Measurements from ENCODE around the gene PCSK7. TPM values are rescaled to one million over a fixed set of nuclear protein-coding genes. Genes with fewer than 3 reads are reported as not detected.

The PCSK7 gene
- total RNA-seq, 4 donors from 2014 or later: 28.7 to 53.3 (median 45.0) TPM

DNA sequence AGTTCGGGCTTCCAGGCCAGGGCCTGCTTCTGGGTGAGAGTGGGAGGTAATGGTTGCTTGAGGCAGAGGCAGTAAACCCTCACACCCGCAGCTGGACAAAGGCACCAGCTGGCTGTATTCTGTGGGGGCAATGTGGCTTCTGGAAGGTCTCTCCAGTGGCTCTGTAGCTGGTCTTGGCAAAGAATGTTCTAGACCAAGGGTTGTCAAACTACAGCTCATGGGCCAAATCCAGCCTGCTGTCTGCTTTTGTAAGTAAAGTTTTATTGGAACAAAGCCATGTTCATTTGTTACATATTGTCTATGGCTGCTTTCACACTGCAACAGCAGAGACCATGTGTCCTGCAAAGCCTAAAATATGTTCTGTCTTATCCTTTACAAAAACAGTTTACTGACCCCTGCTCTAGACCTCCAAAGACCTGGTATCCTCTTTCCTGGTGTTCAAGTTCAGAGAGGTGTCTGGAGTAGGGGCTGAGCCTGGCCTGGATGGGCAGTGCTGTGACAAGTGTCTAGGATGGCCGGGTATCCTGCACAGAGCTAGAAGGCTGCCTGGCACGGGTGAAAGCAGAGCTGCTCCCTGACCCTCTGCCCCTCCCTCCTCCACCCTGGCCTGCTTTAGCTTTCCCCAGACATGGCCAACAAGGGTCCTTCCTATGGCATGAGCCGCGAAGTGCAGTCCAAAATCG lies 29.3 kb downstream of the PCSK7 start:
- no peak for DNase-seq
- 73 to 83% methylated on average over 3 to 4 of the region's 7 CpGs for WGBS, 2 donors
- Histone ChIP-seq H3K27ac (peak overlapping the region; percentile 72 to 93 (median 88)), H3K36me3 (peaks cover 0 to 30% (median 17%) of the 10 kb centered on the region in 3 donors), H3K9me3 (no peaks in the 10 kb centered on the region), H3K4me1 (peaks cover 9 to 48% (median 12%) of the 10 kb centered on the region in 3 donors), H3K27me3 (no peaks in the 10 kb centered on the region), H3K4me3 (peak overlapping the region; percentile 27 to 66 (median 51))
- intact Hi-C loops (cut with DNase I): no loop called here
- TF ChIP-seq, protein P1, sequence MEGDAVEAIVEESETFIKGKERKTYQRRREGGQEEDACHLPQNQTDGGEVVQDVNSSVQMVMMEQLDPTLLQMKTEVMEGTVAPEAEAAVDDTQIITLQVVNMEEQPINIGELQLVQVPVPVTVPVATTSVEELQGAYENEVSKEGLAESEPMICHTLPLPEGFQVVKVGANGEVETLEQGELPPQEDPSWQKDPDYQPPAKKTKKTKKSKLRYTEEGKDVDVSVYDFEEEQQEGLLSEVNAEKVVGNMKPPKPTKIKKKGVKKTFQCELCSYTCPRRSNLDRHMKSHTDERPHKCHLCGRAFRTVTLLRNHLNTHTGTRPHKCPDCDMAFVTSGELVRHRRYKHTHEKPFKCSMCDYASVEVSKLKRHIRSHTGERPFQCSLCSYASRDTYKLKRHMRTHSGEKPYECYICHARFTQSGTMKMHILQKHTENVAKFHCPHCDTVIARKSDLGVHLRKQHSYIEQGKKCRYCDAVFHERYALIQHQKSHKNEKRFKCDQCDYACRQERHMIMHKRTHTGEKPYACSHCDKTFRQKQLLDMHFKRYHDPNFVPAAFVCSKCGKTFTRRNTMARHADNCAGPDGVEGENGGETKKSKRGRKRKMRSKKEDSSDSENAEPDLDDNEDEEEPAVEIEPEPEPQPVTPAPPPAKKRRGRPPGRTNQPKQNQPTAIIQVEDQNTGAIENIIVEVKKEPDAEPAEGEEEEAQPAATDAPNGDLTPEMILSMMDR (IDR thresholded peaks at IDR 0.05): no peak
- TF ChIP-seq POLR2A (IDR thresholded peaks at IDR 0.05): no peak

DNA sequence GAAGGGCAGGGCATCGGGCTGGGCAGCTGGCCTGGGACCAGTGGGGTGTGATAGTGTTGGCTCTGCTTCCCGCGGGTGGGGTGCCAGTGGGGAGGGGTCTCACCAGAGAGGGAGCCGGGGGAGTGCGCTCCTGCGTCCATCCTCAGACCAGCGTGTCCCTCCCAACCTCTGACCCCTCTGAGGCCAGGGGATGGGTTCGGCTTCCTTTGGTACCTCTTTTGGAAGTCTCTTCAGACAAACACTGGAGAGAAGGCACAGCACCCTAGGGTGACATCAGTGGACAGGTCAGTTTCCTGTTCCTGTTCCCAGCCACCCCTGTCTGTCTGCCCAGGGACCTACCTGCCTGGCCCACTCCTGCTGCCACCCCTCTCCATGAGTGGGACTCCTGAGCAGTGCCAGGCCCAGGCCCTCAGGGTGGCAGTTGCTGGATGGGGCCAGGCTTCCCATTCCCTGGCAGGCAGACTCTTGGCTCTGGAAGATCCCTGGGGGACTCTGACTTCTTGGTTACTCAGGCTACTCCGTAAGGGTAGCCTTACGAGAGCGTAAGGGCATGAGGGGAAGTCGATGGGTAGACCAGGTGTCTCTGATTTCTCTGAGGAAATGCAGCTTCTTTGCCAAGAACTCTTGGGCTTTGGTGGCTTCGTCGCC lies 30.1 kb downstream of the PCSK7 start:
- WGBS, 2 donors: 75 to 86% methylated on average over 5 to 6 of the region's 14 CpGs
- Histone ChIP-seq H3K27me3 (no peaks in the 10 kb centered on the region), H3K4me3 (peak overlapping the region; percentile 27 to 66 (median 51)), H3K4me1 (peaks cover 12 to 55% (median 14%) of the 10 kb centered on the region in 3 donors), H3K36me3 (peaks cover 0 to 30% (median 17%) of the 10 kb centered on the region in 3 donors), H3K27ac (peak overlapping the region; percentile 72 to 93 (median 88)), H3K9me3 (no peaks in the 10 kb centered on the region)
- DNase-seq: no peak
- intact Hi-C loops (cut with DNase I): no loop called here
- TF ChIP-seq POLR2A (IDR thresholded peaks at IDR 0.05): no peak
- TF ChIP-seq, protein P1 (IDR thresholded peaks at IDR 0.05): no peak

DNA sequence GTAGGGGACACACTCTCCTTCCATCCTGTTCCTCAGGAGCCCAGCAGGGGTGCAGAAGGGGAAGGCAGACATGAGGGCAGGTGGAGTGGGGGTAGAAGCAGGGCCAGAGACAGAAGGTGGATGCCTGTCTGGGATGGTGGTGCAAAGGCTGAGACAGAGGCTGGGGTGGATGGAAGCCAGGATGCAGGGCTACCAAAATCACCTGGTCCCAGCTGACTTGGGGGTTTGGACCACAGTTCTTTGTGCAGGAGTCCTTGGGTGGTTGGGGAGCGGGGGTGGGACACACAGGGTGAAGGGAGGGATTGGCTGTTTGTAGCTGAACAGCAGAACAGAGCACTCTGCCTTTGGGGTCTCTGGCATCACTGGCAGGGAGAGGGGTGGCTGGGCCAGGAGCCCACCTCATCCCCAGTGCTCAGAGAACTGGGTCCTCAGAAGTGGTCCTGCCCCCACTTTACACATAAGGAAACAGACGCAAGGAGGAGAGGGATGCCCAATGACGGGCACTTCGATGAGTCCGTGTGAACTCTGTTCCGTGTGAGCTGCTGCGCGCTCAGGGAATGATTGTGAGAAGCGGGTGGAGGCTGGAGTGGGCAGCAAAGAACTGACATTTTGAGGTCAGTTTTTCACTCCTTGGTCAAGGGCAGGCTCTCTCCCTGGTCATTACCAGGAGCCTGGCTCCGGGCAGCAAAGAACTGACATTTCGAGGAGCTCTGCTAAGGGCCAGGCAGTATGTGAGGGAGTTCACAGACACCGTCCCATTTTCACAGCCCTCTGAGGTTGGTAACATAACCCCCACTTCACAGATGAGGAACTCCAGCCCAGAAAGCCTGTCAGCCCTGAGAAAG lies 30.8 kb downstream of the PCSK7 start:
- H3K36me3 ChIP-seq: peaks cover 0 to 36% (median 17%) of the 10 kb centered on the region in 3 donors
- intact Hi-C loops (cut with DNase I): no loop called here
- H3K27me3 ChIP-seq: no peaks in the 10 kb centered on the region
- WGBS, 2 donors: 94 to 100% methylated on average over 3 to 8 of the region's 12 CpGs
- DNase-seq: no peak
- H3K4me1 ChIP-seq: peaks cover 12 to 58% (median 14%) of the 10 kb centered on the region in 3 donors
- no peaks in the 10 kb centered on the region for H3K9me3 ChIP-seq
- TF ChIP-seq POLR2A (IDR thresholded peaks at IDR 0.05): no peak
- TF ChIP-seq, protein P1 (IDR thresholded peaks at IDR 0.05): no peak
- H3K27ac ChIP-seq: peak overlapping the region; percentile 72 to 93 (median 88)
- peak overlapping the region; percentile 27 to 66 (median 51) for H3K4me3 ChIP-seq

DNA sequence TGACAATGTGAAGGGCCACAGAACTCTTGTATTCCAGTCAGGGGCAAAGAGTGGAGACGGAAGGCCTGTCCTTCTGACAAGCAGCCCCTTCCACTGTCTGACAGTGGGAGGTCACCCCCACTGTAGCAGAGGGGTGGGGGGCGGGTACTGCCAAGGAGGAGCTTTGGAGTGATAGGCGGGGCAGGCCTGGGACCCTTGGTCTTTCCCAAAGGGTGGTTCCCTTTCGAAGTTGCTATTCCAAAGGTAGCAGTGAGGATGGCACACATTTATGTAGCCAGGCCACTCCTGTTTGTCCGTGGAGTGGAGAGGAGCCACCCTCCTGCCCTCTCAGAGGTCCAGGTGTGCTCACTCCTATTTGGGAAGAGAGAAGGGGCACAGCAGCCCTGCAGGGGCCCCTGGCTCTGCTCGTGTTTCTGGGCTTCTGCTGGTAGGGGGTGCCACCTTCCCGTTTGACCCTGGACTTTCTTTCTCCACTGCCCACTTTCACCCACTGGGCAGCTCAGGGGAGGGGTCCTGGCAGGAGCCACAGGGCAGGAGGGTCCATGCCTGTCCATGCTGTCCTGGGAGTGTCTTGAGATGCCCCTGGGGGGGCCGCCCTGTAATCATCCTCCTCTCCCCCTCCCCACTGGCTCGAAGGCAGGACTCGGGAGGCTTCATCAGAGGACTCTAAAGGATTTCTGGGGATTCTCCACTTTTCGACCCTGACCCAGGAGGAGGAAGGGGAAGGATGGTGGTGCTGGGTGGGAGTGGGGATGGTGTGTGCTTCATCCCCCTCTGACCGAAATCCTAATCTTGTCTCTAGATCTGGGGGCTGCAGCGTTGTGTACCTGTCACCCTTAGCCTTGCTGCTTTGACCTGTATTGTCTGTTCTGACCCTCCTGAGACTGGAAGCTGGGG lies 31.7 kb downstream of the PCSK7 start:
- H3K36me3 ChIP-seq: peaks cover 0 to 37% (median 13%) of the 10 kb centered on the region in 3 donors
- intact Hi-C loops (cut with DNase I): no loop called here
- TF ChIP-seq, protein P1 (IDR thresholded peaks at IDR 0.05): no peak
- peak in 1 of 4 donors; percentile 12 for TF ChIP-seq POLR2A (IDR thresholded peaks at IDR 0.05)
- H3K9me3 ChIP-seq: no peaks in the 10 kb centered on the region
- H3K27me3 ChIP-seq: no peaks in the 10 kb centered on the region
- H3K27ac ChIP-seq: peak overlapping the region; percentile 72 to 93 (median 88)
- WGBS, 2 donors: 0 to 47% methylated on average over 1 to 8 of the region's 13 CpGs
- peak overlapping the region; percentile 27 to 66 (median 51) for H3K4me3 ChIP-seq
- H3K4me1 ChIP-seq: peaks cover 12 to 53% (median 14%) of the 10 kb centered on the region in 3 donors
- no peak for DNase-seq
